ENCODE results near the gene KDM3B. TPM values are rescaled to one million over a fixed set of nuclear protein-coding genes. Genes with fewer than 3 reads are reported as not detected.
A peak's percentile ranks its signal among the peaks of the same experiment; 100 is the strongest.

Gene KDM3B
- total and polyA plus RNA-seq, 9 of the 15 experiments (the other 6 are each of a cell fraction or from before 2014, with no cell fraction given) = 13.8 to 62.8 (median 41.9) TPM

DNA sequence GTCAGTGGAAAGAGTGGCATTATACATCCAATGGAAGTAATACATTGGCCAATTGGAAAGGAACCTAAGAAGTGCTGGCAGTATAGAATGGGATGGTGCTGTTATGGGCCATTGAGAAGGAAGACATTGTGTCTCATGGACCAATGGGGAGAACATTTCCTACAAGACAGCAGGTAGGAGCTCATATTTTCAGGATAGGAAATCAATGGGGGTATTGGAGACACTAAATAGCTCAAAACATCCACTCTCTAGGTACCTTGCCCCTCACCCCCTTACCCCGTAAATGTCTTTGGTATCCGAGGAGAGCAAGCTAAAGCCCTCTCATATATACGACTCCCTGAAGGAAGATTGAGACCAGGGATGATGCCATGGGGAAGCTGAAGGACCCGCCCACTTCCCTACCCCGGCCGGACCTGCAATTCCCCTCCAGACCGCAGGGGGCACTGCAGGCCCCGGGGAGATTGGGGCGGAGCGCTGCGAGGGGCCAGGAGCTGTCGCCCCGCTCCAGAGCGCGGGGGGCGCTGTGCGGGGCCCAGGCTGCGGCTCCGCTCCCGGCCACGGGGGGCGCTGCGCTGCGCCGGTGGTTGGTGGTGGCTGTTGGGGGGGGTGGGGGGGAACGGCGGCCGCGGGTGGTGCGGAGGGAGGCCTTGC lies at the start of gene KDM3B (continued):
- TF ChIP-seq, protein P1, sequence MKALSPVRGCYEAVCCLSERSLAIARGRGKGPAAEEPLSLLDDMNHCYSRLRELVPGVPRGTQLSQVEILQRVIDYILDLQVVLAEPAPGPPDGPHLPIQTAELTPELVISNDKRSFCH (CRISPR knock-in tag; IDR thresholded peaks at IDR 0.05) = no peak
- TF ChIP-seq, protein P1 (tag; IDR thresholded peaks at IDR 0.05) = 0 out of 2 replicates have a peak, but pooled peaks have one; percentile 43
- TF ChIP-seq PURB (CRISPR knock-in tag; IDR thresholded peaks at IDR 0.05; ENCODE audit: low read depth) (no peak), CBFA2T3 (IDR thresholded peaks at IDR 0.05) (no peak), L3MBTL2 (IDR thresholded peaks at IDR 0.05) (no peak), SNRNP70 (optimal IDR thresholded peaks at IDR 0.05; ENCODE audit: low read depth, low read length) (no peak), NCOA1 (IDR thresholded peaks at IDR 0.05; ENCODE audit: low read depth) (no peak), MYC (IDR thresholded peaks at IDR 0.05; ENCODE audit: low read depth, low read length) (peak; percentile 53), MYC (CRISPR knock-in tag; IDR thresholded peaks at IDR 0.05; ENCODE audit: borderline replicate concordance, low read depth) (no peak), GATA2 (CRISPR knock-in tag; IDR thresholded peaks at IDR 0.05) (no peak), SMARCA4 (IDR thresholded peaks at IDR 0.05) (no peak), GABPA (tag; conservative IDR thresholded peaks at IDR 0.05; ENCODE audit: low read depth) (no peak; the same call in 1 of the 2 replicates), CBX2 (IDR thresholded peaks at IDR 0.05; ENCODE audit: insufficient read depth, low read length, poor library complexity, severe bottlenecking) (no peak), CHD4 (IDR thresholded peaks at IDR 0.05; ENCODE audit: insufficient read depth, insufficient replicate concordance, low read depth, low read length, poor library complexity, severe bottlenecking) (no peak), XRCC5 (IDR thresholded peaks at IDR 0.05; ENCODE audit: low read depth, low read length) (peak; percentile 99), POLR3A (IDR thresholded peaks at IDR 0.05; ENCODE audit: borderline replicate concordance, extremely low read depth, insufficient read depth, insufficient read length) (no peak), KAT2B (IDR thresholded peaks at IDR 0.05; ENCODE audit: low read depth, low read length) (peak; percentile 99), MEF2D (tag; conservative IDR thresholded peaks at IDR 0.05; ENCODE audit: low read depth) (no peak)
- TF ChIP-seq, protein P2, sequence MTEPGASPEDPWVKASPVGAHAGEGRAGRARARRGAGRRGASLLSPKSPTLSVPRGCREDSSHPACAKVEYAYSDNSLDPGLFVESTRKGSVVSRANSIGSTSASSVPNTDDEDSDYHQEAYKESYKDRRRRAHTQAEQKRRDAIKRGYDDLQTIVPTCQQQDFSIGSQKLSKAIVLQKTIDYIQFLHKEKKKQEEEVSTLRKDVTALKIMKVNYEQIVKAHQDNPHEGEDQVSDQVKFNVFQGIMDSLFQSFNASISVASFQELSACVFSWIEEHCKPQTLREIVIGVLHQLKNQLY (CRISPR knock-in tag; conservative IDR thresholded peaks at IDR 0.05) = no peak
- TF ChIP-seq, protein P3, sequence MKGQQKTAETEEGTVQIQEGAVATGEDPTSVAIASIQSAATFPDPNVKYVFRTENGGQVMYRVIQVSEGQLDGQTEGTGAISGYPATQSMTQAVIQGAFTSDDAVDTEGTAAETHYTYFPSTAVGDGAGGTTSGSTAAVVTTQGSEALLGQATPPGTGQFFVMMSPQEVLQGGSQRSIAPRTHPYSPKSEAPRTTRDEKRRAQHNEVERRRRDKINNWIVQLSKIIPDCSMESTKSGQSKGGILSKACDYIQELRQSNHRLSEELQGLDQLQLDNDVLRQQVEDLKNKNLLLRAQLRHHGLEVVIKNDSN (CRISPR knock-in tag; IDR thresholded peaks at IDR 0.05) = no peak
- TF ChIP-seq, protein P4, sequence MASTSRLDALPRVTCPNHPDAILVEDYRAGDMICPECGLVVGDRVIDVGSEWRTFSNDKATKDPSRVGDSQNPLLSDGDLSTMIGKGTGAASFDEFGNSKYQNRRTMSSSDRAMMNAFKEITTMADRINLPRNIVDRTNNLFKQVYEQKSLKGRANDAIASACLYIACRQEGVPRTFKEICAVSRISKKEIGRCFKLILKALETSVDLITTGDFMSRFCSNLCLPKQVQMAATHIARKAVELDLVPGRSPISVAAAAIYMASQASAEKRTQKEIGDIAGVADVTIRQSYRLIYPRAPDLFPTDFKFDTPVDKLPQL (IDR thresholded peaks at IDR 0.05; ENCODE audit: extremely low read depth, insufficient read length) = no peak
- TF ChIP-seq, protein P5, sequence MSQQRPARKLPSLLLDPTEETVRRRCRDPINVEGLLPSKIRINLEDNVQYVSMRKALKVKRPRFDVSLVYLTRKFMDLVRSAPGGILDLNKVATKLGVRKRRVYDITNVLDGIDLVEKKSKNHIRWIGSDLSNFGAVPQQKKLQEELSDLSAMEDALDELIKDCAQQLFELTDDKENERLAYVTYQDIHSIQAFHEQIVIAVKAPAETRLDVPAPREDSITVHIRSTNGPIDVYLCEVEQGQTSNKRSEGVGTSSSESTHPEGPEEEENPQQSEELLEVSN (IDR thresholded peaks at IDR 0.05; ENCODE audit: borderline replicate concordance in 1 of 2, extremely low read depth in 1 of 2, insufficient read depth in 1 of 2, insufficient read length in 1 of 2, low read depth in 1 of 2, low read length in 1 of 2, poor library complexity in 1 of 2, severe bottlenecking in 1 of 2) = no peak
